ENCODE data around the gene TRMU.
A peak's percentile ranks its signal among the peaks of the same experiment; 100 is the strongest.

The TRMU gene

GRCh38 chr22:46338636-46339035 is 3.1 kb downstream of the TRMU start:
- DNase-seq, result no peak

GRCh38 chr22:46339956-46340355 is 4.4 kb downstream of the TRMU start:
- DNase-seq, result no peak

- DNase-seq, result no peak
Measured at GRCh38 chr22:46340676-46341075, 5.2 kb downstream of the TRMU start.

- DNase-seq, result no peak
Measured at GRCh38 chr22:46346680-46347405, 11.3 kb downstream of the TRMU start.

DNA sequence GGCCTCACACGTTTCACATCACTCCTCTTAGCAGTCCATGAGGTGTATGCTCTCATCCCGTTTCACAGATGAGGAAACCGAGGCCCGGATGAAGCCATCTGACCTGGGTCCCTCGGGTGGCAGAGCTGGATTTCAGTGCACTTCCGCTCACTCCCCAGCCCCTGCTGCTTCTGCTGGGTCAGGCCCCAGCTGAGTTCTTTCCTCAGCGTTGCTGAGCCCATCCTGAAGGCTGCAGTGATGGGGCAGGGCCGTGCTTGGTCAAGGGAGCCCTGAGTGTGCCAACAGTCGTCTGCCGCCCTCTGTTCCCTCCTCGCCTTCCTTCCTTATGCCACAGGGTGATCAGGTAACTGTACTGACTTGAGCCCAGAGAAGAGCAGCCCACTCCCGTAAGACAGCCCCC is 12.1 kb downstream of the TRMU start:
- no peak for DNase-seq

GRCh38 chr22:46348099-46348695 is 12.7 kb downstream of the TRMU start:
- DNase-seq, result no peak

DNA sequence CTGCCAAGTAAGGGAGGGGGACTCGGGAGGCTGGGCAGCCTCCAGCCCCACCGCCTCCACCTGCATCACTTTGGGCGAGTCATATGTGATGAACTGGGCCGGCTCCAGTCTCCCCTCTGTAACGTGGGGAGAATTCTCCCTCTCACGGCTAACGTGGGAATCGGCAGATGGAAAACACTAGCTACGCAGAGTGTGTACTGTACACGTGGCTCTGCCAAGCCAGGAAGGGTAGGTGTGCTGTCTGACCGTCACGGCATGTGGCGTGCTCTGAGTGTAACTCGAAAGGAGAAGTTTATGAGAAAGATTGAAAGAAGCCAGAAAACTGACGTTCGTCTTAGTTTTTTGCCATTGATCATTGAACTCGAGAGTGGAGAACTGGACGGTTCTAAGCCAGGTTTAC is 13.7 kb downstream of the TRMU start:
- no peak for DNase-seq

GRCh38 chr22:46349681-46350080 is 14.2 kb downstream of the TRMU start:
- no peak for DNase-seq

- DNase-seq, result no peak
Measured at GRCh38 chr22:46350121-46350520, 14.6 kb downstream of the TRMU start.

GRCh38 chr22:46350646-46351045 is 15.1 kb downstream of the TRMU start:
- no peak for DNase-seq

- DNase-seq, result no peak
Measured at GRCh38 chr22:46351131-46351735, 15.7 kb downstream of the TRMU start.

DNA sequence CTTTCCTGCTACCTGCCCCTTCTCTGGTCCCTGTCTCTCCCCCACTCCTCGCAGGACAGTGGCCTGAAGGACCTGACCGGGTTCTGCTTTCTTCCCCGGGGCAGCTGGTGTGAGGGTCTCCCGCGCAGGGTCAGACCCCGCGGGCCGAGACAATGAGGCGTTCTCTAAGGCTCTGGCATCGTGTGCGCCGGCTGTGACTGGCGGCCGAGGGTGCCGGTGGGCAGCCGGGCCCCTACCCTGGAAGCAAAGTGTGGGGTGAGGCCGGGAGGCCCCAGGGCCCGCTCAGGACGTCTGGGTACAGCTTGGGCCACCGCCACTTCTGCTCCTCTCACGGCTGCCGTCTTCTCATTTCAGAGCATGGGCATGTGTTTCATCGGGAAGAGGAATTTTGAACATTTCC is 16.3 kb downstream of the TRMU start:
- DNase-seq, result no peak

- DNase-seq, result no peak
Measured at GRCh38 chr22:46352276-46352675, 16.8 kb downstream of the TRMU start.

GRCh38 chr22:46352691-46353386 is 17.3 kb downstream of the TRMU start:
- no peak for DNase-seq

- no peak for DNase-seq
Measured at GRCh38 chr22:46353483-46354105, 18.1 kb downstream of the TRMU start.

- no peak for DNase-seq
Measured at GRCh38 chr22:46354176-46354992, 18.9 kb downstream of the TRMU start.

- DNase-seq, result no peak
Measured at GRCh38 chr22:46354993-46355305, 19.4 kb downstream of the TRMU start.

- peak; percentile 79 for DNase-seq
Measured at GRCh38 chr22:46355369-46355995, 20.0 kb downstream of the TRMU start.

- no peak for DNase-seq
Measured at GRCh38 chr22:46355996-46356471, 20.5 kb downstream of the TRMU start.

GRCh38 chr22:46356496-46357480 is 21.3 kb downstream of the TRMU start:
- DNase-seq, result no peak
